Mesothelial cell of epicardium (in vitro differentiated cells): ENCODE data around the gene SORCS3. TPM values are rescaled to one million over a fixed set of nuclear protein-coding genes. Genes with fewer than 3 reads are reported as not detected.

Experiments
- DNase-seq, 2 experiments: peaks; one replicate each; pipeline ENCODE4 v3.0.0; 2021; ENCODE audit warnings: low spot score in 2 of 2; ENCODE audit not compliant: unreplicated experiment in 2 of 2
- H3K27ac Mint-ChIP-seq: 2 replicates; pipeline ENCODE4 v1.8.0; 2021; ENCODE audit warnings: mixed read lengths
- H3K27me3 Mint-ChIP-seq: 2 replicates; pipeline ENCODE4 v1.8.0; 2021; ENCODE audit warnings: low read depth, mixed read lengths
- H3K36me3 Mint-ChIP-seq: 2 replicates; pipeline ENCODE4 v1.8.0; 2021; ENCODE audit warnings: mixed read lengths
- H3K4me1 Mint-ChIP-seq: 2 replicates; pipeline ENCODE4 v1.8.0; 2021; ENCODE audit warnings: mixed read lengths
- H3K4me3 Mint-ChIP-seq: 2 replicates; pipeline ENCODE4 v1.8.0; 2021; ENCODE audit warnings: mild to moderate bottlenecking, moderate library complexity, mixed read lengths
- H3K9me3 Mint-ChIP-seq: 2 replicates; pipeline ENCODE4 v1.8.0; 2021; ENCODE audit warnings: mixed read lengths
- total RNA-seq: library from RNA; stranded (reverse); gene quantifications from 3 replicates; pipeline ENCODE4 v1.2.1, GENCODE V29; 2021
- TF ChIP-seq, protein P1 (sequence below): fragments of 200-600 bp; sonication (generic); IDR thresholded peaks from one replicate; pipeline ENCODE4 v1.5.0; 2021; ENCODE audit warnings: antibody characterized with exemption; ENCODE audit not compliant: unreplicated experiment

SORCS3 gene
- total RNA-seq, 1 donor from 2014 or later = 0.04 TPM

DNA sequence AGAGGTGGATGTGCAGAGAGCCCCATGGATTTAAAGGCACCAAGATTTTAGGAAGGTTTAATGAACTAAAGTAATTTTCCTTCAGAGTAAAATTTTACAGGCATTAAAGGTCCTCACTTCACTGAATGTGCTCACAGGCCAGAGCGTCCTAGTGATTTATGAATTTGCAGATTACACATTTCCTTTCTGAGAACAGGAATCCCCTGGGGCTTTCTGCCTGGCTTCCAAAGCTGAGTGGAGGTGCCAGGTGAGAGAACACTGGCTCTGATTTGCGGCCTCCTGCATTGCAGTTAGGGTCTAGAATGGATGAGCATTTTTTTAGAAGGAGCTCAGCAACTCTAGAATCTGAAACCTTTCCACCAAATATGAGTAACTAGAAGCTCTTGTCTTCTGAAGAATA lies 194.3 kb downstream of the SORCS3 start:
- Mint-ChIP-seq H3K9me3 (no peaks in the 10 kb centered on the region), H3K27me3 (peaks cover 62% of the 10 kb centered on the region), H3K27ac (no peak overlapping the region), H3K36me3 (no peaks in the 10 kb centered on the region), H3K4me1 (no peaks in the 10 kb centered on the region), H3K4me3 (no peak overlapping the region)
- TF ChIP-seq, protein P1, sequence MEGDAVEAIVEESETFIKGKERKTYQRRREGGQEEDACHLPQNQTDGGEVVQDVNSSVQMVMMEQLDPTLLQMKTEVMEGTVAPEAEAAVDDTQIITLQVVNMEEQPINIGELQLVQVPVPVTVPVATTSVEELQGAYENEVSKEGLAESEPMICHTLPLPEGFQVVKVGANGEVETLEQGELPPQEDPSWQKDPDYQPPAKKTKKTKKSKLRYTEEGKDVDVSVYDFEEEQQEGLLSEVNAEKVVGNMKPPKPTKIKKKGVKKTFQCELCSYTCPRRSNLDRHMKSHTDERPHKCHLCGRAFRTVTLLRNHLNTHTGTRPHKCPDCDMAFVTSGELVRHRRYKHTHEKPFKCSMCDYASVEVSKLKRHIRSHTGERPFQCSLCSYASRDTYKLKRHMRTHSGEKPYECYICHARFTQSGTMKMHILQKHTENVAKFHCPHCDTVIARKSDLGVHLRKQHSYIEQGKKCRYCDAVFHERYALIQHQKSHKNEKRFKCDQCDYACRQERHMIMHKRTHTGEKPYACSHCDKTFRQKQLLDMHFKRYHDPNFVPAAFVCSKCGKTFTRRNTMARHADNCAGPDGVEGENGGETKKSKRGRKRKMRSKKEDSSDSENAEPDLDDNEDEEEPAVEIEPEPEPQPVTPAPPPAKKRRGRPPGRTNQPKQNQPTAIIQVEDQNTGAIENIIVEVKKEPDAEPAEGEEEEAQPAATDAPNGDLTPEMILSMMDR = no peak
- no peak for DNase-seq

DNA sequence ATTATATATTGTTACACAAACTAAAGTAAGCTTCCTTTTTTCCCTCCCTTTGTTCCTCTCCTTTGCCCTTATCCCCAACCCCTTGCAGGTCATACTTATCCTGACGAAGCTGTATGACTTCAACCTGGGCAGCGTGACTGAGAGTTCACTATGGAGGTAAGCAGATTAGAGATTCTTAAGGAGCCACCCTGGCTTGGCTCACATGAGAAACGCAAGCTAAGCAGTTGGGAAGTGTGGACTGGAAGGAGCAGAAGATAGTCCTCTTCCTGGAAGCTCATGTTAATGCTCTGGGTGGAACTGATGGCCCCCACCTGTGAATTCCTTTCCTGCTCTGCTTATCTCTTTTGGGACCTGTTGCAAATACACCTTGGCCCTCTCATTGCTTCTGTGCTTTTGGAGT lies 201.6 kb downstream of the SORCS3 start:
- no peak for DNase-seq
- peaks cover 52% of the 10 kb centered on the region for H3K27me3 Mint-ChIP-seq
- no peaks in the 10 kb centered on the region for H3K36me3 Mint-ChIP-seq
- TF ChIP-seq, protein P1 = no peak
- H3K27ac Mint-ChIP-seq = no peak overlapping the region
- H3K4me3 Mint-ChIP-seq = no peak overlapping the region
- H3K9me3 Mint-ChIP-seq = no peaks in the 10 kb centered on the region
- no peaks in the 10 kb centered on the region for H3K4me1 Mint-ChIP-seq

DNA sequence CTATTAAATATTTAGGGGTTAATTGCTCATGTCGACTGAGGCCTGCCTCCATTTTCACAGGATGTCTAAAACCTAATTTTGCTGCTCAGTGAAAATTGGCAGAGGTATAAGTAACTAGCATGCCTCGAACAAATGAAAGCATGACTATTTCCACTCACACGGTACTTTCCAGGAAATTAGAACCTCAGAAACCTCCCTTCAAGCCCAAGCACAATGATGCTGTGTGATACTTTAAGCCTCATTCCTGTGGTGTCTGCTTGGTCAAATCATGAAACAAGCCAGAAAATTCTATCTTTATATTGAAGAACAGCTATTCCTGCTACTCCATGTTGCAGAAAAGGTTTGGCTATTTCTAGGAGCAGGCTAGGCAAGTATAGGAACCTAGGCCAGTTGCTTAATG lies 203.0 kb downstream of the SORCS3 start:
- DNase-seq = no peak
- no peaks in the 10 kb centered on the region for H3K4me1 Mint-ChIP-seq
- TF ChIP-seq, protein P1 = no peak
- no peaks in the 10 kb centered on the region for H3K36me3 Mint-ChIP-seq
- no peak overlapping the region for H3K27ac Mint-ChIP-seq
- H3K4me3 Mint-ChIP-seq = no peak overlapping the region
- peaks cover 45% of the 10 kb centered on the region for H3K27me3 Mint-ChIP-seq
- no peaks in the 10 kb centered on the region for H3K9me3 Mint-ChIP-seq

DNA sequence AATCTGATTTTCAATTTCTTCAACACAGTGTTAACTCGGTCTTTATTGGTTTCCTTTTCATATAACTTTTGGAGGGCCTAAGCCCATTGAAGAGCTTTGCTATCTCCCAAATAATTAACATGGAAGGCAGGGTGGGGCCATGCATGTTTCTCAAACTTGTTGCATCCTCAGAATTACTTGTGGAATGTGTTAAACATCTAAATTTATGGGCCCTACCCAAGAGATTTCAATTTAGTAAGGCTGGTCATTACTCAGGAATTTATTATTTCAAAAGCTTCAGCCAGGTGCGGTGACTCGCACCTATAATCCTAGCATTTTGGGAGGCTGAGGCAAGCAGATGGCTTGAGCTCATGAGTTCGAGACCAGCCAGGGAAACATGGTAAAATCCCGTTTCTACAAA lies 208.9 kb downstream of the SORCS3 start:
- Mint-ChIP-seq H3K27ac (no peak overlapping the region), H3K4me3 (no peak overlapping the region), H3K9me3 (no peaks in the 10 kb centered on the region), H3K36me3 (no peaks in the 10 kb centered on the region), H3K27me3 (peaks cover 23% of the 10 kb centered on the region), H3K4me1 (no peaks in the 10 kb centered on the region)
- TF ChIP-seq, protein P1 = no peak
- no peak for DNase-seq

DNA sequence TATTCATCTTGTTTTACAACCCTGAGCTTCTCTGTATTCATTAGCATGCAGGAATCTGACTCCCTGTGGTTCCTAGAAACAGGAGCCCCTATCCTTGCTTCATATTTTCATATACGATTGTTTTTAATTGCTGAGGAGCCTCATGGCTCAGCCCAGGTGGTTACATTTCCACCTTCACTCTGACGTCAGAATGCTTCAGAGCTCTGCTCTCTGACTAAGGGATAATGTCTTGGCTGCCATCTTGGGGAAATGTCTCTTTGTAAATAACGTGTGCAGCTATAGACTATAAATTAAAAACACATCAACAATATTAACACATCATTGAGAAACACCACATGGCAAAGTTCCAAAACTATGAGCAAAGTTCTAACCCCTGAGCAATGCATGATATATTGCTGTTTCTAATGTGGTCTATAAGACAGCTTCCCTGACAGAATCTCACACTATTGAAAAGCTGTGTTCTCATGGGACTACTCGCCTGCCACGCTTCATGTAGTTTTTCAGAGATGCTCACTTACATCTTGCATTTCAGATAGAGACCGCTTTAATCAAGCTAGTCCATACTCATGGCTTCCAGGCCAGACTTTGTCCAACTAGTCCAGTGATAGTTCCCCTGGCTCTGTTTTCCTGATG lies 227.0 kb downstream of the SORCS3 start:
- H3K4me3 Mint-ChIP-seq = no peak overlapping the region
- DNase-seq = no peak
- TF ChIP-seq, protein P1 = no peak

DNA sequence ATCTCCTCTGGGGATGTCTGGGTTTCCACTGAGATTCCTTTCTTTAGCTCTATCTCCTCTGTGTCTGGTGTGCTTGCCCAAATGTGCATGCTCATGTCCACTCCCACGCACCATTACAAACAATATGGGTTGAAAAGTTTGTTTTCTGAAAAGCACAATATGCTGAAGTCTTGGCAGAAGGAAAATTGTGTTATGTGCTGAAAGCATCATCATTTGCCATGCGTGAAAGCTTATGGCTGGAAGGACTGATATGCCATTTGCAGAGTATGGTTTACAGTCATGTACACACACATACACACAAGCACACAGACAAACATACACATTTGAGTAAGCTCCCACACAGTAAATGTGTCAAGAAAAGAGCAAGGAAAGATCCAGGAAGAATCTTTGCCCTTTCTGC lies 231.6 kb downstream of the SORCS3 start:
- Mint-ChIP-seq H3K36me3 (no peaks in the 10 kb centered on the region), H3K27ac (no peak overlapping the region), H3K4me1 (no peaks in the 10 kb centered on the region), H3K27me3 (peaks cover 31% of the 10 kb centered on the region), H3K4me3 (no peak overlapping the region), H3K9me3 (no peaks in the 10 kb centered on the region)
- no peak for DNase-seq
- TF ChIP-seq, protein P1 = no peak

More for the DNA sequence above, 227.0 kb downstream of the SORCS3 start:
- no peaks in the 10 kb centered on the region for H3K9me3 Mint-ChIP-seq
- no peaks in the 10 kb centered on the region for H3K36me3 Mint-ChIP-seq
- no peaks in the 10 kb centered on the region for H3K4me1 Mint-ChIP-seq
- peaks cover 47% of the 10 kb centered on the region for H3K27me3 Mint-ChIP-seq
- H3K27ac Mint-ChIP-seq = no peak overlapping the region
